ENCODE results near the gene FKBP9. TPM values are rescaled to one million over a fixed set of nuclear protein-coding genes. Genes with fewer than 3 reads are reported as not detected.

Gene FKBP9
- polyA plus RNA-seq, 2 of the 4 experiments (the other 2 are of a cell fraction), result 112 to 140 TPM

DNA sequence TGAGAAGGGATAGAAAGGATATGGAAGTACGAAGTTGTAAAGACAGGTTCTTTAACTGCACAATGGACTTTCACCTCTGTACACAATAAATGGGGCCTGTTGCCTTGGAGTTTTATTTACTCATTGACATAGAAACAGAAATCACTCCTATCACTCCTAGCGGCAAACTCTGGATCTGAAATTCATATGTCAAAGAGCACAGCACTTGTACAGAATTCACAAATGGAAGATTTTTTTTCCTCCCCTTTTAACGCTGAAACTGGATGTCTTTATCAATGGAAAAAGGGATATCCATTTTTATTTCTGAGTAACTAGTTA is 87.1 kb downstream of the FKBP9 start:
- no peak for FAIRE-seq
- Histone ChIP-seq H3K4me2 (peak overlapping the region; percentile 72), H3K4me1 (peaks cover 56% of the 10 kb centered on the region), H3K9me3 (no peaks in the 10 kb centered on the region), H3K4me3 (no peak overlapping the region; the same call in 2 of the 3 replicates), H3K27ac (peak overlapping the region; percentile 61 to 72; a peak in 5 of 6 replicates)
- CTCF ChIA-PET, result interaction anchor here (0.7 to 2.0 kb wide), 5 partner anchors 9 to 32 kb away, joined by 3 to 5 read pairs (median 4); partner anchors contain the start of gene NT5C3A
- peak; percentile 85 to 87 for ATAC-seq
- POLR2A ChIA-PET, result interaction anchor here (0.7 kb wide), 1 partner anchor 18 kb away, joined by 3 read pairs; the partner anchor contains the start of gene NT5C3A
- TF ChIP-seq NPAS2 (CRISPR knock-in tag; IDR thresholded peaks at IDR 0.05; ENCODE audit: borderline replicate concordance) (no peak), HDAC2 (IDR thresholded peaks at IDR 0.05) (no peak), RAD21 (conservative IDR thresholded peaks at IDR 0.05 in 1 of 2, IDR thresholded peaks at IDR 0.05 in 1 of 2) (0 out of 5 replicates have a peak, but pooled peaks of 1 of the 2 experiments have one; percentile 9), RARB (CRISPR knock-in tag; IDR thresholded peaks at IDR 0.05) (no peak)
- TF ChIP-seq, protein P1, sequence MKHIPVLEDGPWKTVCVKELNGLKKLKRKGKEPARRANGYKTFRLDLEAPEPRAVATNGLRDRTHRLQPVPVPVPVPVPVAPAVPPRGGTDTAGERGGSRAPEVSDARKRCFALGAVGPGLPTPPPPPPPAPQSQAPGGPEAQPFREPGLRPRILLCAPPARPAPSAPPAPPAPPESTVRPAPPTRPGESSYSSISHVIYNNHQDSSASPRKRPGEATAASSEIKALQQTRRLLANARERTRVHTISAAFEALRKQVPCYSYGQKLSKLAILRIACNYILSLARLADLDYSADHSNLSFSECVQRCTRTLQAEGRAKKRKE (CRISPR knock-in tag; IDR thresholded peaks at IDR 0.05; ENCODE audit: low read depth), result no peak
- TF ChIP-seq, protein P2, sequence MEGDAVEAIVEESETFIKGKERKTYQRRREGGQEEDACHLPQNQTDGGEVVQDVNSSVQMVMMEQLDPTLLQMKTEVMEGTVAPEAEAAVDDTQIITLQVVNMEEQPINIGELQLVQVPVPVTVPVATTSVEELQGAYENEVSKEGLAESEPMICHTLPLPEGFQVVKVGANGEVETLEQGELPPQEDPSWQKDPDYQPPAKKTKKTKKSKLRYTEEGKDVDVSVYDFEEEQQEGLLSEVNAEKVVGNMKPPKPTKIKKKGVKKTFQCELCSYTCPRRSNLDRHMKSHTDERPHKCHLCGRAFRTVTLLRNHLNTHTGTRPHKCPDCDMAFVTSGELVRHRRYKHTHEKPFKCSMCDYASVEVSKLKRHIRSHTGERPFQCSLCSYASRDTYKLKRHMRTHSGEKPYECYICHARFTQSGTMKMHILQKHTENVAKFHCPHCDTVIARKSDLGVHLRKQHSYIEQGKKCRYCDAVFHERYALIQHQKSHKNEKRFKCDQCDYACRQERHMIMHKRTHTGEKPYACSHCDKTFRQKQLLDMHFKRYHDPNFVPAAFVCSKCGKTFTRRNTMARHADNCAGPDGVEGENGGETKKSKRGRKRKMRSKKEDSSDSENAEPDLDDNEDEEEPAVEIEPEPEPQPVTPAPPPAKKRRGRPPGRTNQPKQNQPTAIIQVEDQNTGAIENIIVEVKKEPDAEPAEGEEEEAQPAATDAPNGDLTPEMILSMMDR (IDR thresholded peaks at IDR 0.05), result peak; percentile 13; the same call in 1 of the 3 replicates
- 3% methylated on average over 3 of the region's 3 CpGs for WGBS (ENCODE audit: missing lambda C conversion rate)
- peak; percentile 60 to 82 for DNase-seq (ENCODE audit: low read depth in 1 of 2, low spot score in 1 of 2)

DNA sequence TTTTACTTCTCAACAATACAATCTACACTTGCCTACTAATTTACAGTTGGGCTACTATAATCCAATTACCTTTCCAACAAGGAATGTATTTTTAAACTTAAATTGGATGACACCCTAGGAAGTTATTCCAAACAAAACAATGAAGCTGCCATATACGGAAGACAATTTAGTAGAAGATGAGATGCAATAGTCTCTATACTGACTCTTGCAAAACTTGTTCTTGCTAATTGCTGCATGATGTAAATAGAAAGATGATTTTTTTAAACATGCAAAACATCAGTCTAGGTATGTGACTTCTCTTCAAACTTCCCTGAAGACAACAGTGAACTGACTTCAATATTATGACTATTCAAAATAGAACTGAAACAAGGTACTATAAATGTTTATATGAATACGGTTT is 87.7 kb downstream of the FKBP9 start:
- FAIRE-seq (no peak), ATAC-seq (no peak), DNase-seq (ENCODE audit: low read depth in 1 of 2, low spot score in 1 of 2) (no peak)
- H3K9me3 ChIP-seq, result no peaks in the 10 kb centered on the region
- H3K4me1 ChIP-seq, result peaks cover 56% of the 10 kb centered on the region
- TF ChIP-seq NR3C1 (IDR thresholded peaks at IDR 0.05), result no peak
- TF ChIP-seq TP53 (CRISPR knock-in tag; IDR thresholded peaks at IDR 0.05), result no peak
- TF ChIP-seq, protein P3, sequence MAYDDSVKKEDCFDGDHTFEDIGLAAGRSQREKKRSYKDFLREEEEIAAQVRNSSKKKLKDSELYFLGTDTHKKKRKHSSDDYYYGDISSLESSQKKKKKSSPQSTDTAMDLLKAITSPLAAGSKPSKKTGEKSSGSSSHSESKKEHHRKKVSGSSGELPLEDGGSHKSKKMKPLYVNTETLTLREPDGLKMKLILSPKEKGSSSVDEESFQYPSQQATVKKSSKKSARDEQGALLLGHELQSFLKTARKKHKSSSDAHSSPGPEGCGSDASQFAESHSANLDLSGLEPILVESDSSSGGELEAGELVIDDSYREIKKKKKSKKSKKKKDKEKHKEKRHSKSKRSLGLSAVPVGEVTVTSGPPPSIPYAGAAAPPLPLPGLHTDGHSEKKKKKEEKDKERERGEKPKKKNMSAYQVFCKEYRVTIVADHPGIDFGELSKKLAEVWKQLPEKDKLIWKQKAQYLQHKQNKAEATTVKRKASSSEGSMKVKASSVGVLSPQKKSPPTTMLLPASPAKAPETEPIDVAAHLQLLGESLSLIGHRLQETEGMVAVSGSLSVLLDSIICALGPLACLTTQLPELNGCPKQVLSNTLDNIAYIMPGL (CRISPR knock-in tag; IDR thresholded peaks at IDR 0.05; ENCODE audit: borderline replicate concordance), result no peak
- TF ChIP-seq RCOR1 (IDR thresholded peaks at IDR 0.05; ENCODE audit: low read depth, low read length), result no peak
- TF ChIP-seq TFCP2L1 (CRISPR knock-in tag; IDR thresholded peaks at IDR 0.05), result no peak
- peak overlapping the region in 1 of 2 experiments; percentile 21; a peak in 2 of 6 replicates for H3K27ac ChIP-seq
- 32% methylated on average over 2 of the region's 2 CpGs for WGBS (ENCODE audit: missing lambda C conversion rate)
- H3K4me2 ChIP-seq, result peak overlapping the region; percentile 72
- CTCF ChIA-PET, result interaction anchor here (1.0 to 2.0 kb wide), 4 partner anchors 9 to 33 kb away, joined by 3 to 5 read pairs (median 4); partner anchors contain the start of gene NT5C3A
- POLR2A ChIA-PET, result no interaction called here
- H3K4me3 ChIP-seq, result no peak overlapping the region

DNA sequence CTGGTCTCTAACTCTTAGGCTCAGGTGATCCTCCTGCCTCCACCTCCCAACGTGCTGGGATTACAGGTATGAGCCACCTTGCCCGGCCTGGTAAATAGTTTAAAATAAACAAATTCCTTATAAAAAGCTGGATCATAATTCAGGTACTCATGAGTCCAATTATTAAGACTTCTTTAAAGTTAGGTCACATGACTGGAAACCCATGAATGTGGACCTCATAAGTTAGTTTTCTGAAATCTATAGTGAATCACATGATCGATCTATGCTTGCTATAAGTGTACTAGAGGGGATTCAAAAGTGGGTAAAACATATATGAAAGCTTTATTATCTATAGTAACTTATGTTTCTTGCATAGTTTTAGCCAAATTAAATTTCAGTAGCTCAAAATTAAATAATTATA is 91.0 kb downstream of the FKBP9 start:
- TF ChIP-seq, protein P4, sequence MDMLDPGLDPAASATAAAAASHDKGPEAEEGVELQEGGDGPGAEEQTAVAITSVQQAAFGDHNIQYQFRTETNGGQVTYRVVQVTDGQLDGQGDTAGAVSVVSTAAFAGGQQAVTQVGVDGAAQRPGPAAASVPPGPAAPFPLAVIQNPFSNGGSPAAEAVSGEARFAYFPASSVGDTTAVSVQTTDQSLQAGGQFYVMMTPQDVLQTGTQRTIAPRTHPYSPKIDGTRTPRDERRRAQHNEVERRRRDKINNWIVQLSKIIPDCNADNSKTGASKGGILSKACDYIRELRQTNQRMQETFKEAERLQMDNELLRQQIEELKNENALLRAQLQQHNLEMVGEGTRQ (IDR thresholded peaks at IDR 0.05), result peak; percentile 41; the same call in 1 of the 2 replicates
- no peak for TF ChIP-seq FOSB (CRISPR knock-in tag; IDR thresholded peaks at IDR 0.05)
- DNase-seq (ENCODE audit: low read depth in 1 of 2, low spot score in 1 of 2) (no peak), FAIRE-seq (no peak), ATAC-seq (no peak)
- no peak overlapping the region for H3K4me2 ChIP-seq
- no peak overlapping the region for H3K4me3 ChIP-seq
- H3K9me3 ChIP-seq, result no peaks in the 10 kb centered on the region
- POLR2A ChIA-PET, result no interaction called here
- 90% methylated on average over 3 of the region's 3 CpGs for WGBS (ENCODE audit: missing lambda C conversion rate)
- H3K27ac ChIP-seq, result no peak overlapping the region
- CTCF ChIA-PET, result interaction anchor here (0.7 to 1.4 kb wide), 3 partner anchors 38 to 157 kb away, joined by 3 to 4 read pairs (median 3); partner anchors contain the start of genes KBTBD2 and RP9
- peaks cover 25% of the 10 kb centered on the region for H3K4me1 ChIP-seq
